BE2C (cell line): ENCODE data around the gene SSX4. TPM values are rescaled to one million over a fixed set of nuclear protein-coding genes. Genes with fewer than 3 reads are reported as not detected.
"Not testable (repeated sequence)": the region's sequence is repeated elsewhere in the genome, so short reads cannot be mapped to it uniquely, and the experiment has no call there.

Experiments
- DNase-seq: peaks from one replicate; pipeline ENCODE4 v3.0.0-alpha.2; 2020
- H3K27me3 ChIP-seq: fragments of 250-450 bp; sonication (Bioruptor Pico); 2 replicates; pipeline ENCODE4 v1.5.1; 2020; ENCODE audit warnings: mild to moderate bottlenecking
- H3K36me3 ChIP-seq: fragments of 250-450 bp; sonication (Bioruptor Pico); 2 replicates; pipeline ENCODE4 v1.5.1; 2020; ENCODE audit warnings: mild to moderate bottlenecking
- H3K4me1 ChIP-seq: fragments of 250-450 bp; sonication (Bioruptor Pico); 2 replicates; pipeline ENCODE4 v1.5.1; 2020
- H3K4me3 ChIP-seq: 2 replicates; pipeline ENCODE4 v1.5.1; 2011; ENCODE audit warnings: low read depth, low read length
- H3K9me3 ChIP-seq: fragments of 250-450 bp; sonication (Bioruptor Pico); 2 replicates; pipeline ENCODE4 v1.5.1; 2020
- polyA plus RNA-seq: library from polyadenylated mRNA; unstranded; fragments of >200 nt; gene quantifications from one replicate; pipeline ENCODE4 v1.2.1, GENCODE V29; 2012; ENCODE audit warnings: low read depth, missing spikeins; ENCODE audit not compliant: insufficient read length, insufficient read depth
- TF ChIP-seq, protein P1 (sequence below): IDR thresholded peaks from 2 replicates; pipeline ENCODE4 v1.5.1; 2012; ENCODE audit warnings: mild to moderate bottlenecking, low read depth, low read length

SSX4 gene, protein sequence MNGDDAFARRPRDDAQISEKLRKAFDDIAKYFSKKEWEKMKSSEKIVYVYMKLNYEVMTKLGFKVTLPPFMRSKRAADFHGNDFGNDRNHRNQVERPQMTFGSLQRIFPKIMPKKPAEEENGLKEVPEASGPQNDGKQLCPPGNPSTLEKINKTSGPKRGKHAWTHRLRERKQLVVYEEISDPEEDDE
- polyA plus RNA-seq = not detected

DNA sequence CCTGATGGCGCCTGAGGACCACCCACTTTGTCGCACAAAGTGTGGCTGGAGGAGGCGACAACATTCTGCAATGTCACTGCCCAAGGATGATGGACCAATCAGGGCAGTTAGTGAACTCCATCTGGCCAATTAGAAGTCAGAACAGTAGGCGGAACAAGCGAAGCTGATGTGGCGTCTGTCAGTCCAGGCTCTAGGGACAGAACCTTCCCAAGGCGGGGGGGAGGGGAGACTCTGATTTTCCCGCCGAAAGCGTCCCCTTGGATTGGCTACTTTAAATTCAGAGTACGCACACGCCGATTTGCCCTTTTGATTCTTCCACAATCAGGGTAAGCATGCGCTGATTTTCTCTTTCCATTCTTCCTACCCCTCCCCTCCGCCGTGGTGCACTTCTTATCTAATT lies at the start of gene SSX4:
TSS of gene SSX4 (plus strand) at position 301 of the 400 bp plus-strand sequence. CDS start 515 bp downstream, outside the sequence.
- DNase-seq, H3K9me3 ChIP-seq, H3K4me1 ChIP-seq, H3K27me3 ChIP-seq, H3K4me3 ChIP-seq, H3K36me3 ChIP-seq: not testable (repeated sequence)

DNA sequence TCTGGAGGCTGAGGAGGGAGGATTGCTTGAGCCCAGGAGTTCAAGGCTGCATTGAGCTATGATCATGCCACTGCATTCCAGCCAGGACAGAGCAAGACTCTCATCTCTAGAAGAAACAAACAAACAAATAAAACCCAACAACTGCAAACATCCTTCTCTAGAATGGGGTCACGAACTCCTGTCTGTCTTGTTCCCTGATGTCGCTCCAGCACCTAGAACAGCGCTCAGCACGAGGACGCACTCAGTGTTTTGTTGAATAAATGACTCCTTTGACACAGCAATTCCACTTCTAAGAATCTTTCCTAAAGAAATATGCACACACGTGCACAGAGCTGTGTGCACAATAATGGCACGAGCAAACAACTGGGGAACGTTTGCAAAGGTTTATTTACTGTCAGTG lies 37.3 kb upstream of the SSX4 start:
- not testable (repeated sequence) for H3K27me3 ChIP-seq, H3K4me3 ChIP-seq, H3K4me1 ChIP-seq, DNase-seq, H3K36me3 ChIP-seq, H3K9me3 ChIP-seq

DNA sequence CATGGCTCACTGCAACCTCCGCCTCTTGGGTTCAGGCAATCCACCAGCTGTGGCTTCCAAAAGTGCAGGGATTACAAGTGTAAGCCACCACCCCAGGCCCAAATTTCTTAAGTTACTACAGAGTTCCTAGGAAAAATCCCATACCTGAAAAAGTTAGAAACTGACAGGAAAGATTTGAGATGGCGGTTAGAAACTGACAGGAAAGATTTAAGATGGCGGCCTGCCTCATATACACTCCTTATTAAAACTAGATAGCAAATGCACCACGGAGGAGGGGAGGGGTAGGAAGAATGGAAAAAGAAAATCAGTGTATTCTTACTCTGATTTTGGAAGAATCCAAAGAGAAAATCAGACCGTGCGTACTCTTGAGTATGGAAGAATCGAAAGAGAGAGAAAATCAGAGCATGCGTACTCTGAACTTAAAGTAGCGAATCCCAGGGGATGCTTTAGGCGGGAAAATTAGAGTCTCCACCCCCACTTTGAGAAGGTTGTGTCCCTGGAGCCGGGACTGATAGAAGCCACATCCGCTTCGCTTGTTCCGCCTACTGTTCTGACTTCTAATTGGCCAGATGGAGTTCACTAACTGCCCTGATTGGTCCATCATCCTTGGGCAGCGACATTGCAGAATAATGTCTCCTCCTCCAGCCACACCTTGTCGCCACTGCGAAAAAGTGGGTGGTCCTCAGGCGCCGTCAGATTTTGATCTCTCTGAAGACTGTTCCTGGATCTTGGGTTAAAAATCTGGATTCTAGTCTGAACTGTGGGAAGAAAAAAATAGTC lies 26.8 kb upstream of the SSX4 start, which contains the start of gene SSX3:
TSS of gene SSX3 (minus strand) at position 389 of the 780 bp plus-strand sequence. CDS start 1,454 bp downstream, outside the sequence.
- not testable (repeated sequence) for H3K4me3 ChIP-seq, H3K9me3 ChIP-seq, H3K4me1 ChIP-seq, DNase-seq, H3K36me3 ChIP-seq, H3K27me3 ChIP-seq

DNA sequence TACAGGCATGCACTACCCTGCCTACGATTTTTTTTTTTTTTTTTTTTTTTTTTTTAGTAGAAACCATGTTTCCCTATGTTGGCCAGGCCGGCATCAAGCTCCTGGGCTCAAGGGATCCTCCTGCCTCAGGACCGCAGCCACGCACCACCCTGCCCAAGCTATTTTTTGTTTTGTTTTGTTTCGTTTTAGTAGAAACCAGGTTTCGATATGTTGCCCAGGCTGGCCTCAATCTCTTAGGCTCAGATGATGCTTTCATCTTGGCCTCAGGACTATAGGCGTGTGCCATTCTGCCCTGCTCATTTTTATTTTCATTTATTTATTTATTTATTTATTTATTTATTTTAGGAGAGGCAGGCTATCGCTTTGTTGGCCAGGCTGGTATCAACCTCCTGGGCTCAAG lies 25.7 kb upstream of the SSX4 start:
- no peak for DNase-seq
- Histone ChIP-seq H3K4me1 (no peaks in the 10 kb centered on the region), H3K4me3 (no peak overlapping the region), H3K9me3 (no peaks in the 10 kb centered on the region), H3K27me3 (no peaks in the 10 kb centered on the region), H3K36me3 (no peaks in the 10 kb centered on the region)
- TF ChIP-seq, protein P1, sequence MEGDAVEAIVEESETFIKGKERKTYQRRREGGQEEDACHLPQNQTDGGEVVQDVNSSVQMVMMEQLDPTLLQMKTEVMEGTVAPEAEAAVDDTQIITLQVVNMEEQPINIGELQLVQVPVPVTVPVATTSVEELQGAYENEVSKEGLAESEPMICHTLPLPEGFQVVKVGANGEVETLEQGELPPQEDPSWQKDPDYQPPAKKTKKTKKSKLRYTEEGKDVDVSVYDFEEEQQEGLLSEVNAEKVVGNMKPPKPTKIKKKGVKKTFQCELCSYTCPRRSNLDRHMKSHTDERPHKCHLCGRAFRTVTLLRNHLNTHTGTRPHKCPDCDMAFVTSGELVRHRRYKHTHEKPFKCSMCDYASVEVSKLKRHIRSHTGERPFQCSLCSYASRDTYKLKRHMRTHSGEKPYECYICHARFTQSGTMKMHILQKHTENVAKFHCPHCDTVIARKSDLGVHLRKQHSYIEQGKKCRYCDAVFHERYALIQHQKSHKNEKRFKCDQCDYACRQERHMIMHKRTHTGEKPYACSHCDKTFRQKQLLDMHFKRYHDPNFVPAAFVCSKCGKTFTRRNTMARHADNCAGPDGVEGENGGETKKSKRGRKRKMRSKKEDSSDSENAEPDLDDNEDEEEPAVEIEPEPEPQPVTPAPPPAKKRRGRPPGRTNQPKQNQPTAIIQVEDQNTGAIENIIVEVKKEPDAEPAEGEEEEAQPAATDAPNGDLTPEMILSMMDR = no peak

DNA sequence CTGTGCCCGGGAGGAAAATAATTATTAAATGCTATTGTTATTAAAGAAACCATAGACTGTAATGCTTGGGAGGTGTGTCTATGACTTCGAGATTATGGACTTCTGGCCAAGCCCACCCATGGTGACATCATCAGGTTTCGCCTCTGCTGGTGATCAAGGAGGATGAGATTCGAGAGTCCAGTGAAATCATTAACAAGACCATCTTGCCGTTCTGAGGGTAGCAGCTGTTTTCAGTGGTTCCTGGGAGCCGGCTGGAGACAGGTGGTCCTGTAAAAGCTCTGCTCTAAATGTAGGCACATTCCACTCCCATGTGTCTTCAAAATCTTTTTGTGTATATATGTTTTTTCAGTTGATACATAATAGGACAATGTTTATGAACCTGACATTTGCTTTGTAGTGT lies 24.1 kb upstream of the SSX4 start:
- H3K4me1 ChIP-seq, DNase-seq, H3K27me3 ChIP-seq, H3K9me3 ChIP-seq, H3K36me3 ChIP-seq, H3K4me3 ChIP-seq: not testable (repeated sequence)

DNA sequence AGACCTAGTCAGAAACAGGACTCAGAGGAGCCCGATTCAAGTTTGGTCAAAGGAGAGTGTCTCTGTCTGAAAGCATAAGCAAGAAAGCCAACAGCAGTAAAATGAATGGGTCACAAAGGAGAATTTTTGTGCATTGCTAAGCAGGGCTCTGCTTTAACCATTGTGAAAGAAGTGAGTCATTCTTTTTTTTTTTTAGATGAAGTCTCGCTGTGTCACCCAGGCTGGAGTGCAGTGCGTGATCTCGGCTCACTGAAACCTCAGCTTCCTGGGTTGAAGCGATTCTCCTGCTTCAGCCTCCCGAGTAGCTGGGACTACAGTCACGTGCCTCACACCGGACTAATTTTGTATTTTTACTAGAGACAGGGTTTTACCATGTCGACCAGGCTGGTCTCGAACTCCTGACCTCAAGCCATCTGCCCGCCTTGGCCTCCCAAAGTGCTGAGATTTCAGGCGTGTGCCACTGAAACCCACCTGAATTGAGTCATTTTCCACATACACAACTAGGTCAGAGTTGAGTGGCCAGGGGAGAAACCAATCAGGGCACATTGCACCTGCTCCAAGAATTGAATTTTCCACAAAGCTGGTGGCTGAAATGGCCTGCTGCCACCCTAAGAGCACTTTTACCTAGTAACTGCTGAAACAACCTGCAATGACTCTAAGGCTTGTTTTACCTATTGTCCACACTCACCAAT lies 15.5 kb upstream of the SSX4 start:
- H3K36me3 ChIP-seq, H3K9me3 ChIP-seq, DNase-seq, H3K4me1 ChIP-seq, H3K4me3 ChIP-seq, H3K27me3 ChIP-seq: not testable (repeated sequence)

DNA sequence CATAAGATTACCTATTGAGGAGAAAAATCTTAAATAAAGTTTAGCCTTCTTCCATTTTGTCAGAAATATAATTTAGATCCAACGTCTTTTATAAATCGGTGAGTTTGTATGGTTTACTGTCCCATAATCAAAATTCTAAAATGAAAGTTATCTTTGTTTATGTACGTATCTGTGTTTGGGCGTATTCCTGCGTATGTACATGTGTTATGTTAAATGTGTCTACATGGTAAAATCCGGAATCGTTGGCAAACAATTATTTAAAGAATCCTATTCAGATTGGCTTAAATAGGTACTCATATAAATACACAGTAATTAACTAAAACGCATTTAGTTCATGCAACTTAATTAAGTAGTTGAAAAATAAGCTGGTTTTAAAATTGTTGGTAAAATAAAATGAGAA lies 12.9 kb upstream of the SSX4 start:
- H3K9me3 ChIP-seq, H3K4me3 ChIP-seq, H3K36me3 ChIP-seq, H3K4me1 ChIP-seq, H3K27me3 ChIP-seq, DNase-seq: not testable (repeated sequence)

DNA sequence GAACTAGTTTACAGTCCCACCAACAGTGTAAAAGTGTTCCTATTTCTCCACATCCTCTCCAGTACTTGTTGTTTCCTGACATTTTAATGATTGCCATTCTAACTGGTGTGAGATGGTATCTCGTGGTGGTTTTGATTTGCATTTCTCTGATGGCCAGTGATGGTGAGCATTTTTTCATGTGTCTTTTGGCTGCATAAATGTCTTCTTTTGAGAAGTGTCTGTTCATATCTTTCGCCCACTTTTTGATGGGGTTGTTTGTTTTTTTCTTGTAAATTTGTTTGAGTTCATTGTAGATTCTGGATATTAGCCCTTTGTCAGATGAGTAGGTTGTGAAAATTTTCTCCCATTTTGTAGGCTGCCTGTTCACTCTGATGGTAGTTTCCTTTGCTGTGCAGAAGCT lies 13.6 kb downstream of the SSX4 start:
- H3K36me3 ChIP-seq, DNase-seq, H3K4me3 ChIP-seq, H3K9me3 ChIP-seq, H3K4me1 ChIP-seq, H3K27me3 ChIP-seq: not testable (repeated sequence)

DNA sequence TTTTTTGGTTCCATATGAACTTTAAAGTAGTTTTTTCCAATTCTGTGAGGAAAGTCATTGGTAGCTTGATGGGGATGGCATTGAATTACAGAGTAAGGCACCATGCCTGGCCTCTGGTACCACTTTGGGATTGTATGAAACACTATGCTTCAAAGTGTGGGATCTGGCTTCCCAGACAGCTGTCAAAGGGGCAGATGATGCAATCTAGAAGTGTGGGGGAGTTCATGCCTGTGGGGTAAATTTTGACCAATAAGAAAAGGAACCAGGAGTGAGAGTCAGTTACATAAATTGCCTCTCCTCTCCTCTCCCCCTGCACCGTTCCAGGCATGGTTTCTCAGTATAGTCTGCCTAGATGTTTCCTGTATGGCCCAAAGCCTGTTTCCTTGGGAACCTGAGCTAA lies 14.5 kb downstream of the SSX4 start:
- H3K36me3 ChIP-seq, DNase-seq, H3K27me3 ChIP-seq, H3K9me3 ChIP-seq, H3K4me3 ChIP-seq, H3K4me1 ChIP-seq: not testable (repeated sequence)

DNA sequence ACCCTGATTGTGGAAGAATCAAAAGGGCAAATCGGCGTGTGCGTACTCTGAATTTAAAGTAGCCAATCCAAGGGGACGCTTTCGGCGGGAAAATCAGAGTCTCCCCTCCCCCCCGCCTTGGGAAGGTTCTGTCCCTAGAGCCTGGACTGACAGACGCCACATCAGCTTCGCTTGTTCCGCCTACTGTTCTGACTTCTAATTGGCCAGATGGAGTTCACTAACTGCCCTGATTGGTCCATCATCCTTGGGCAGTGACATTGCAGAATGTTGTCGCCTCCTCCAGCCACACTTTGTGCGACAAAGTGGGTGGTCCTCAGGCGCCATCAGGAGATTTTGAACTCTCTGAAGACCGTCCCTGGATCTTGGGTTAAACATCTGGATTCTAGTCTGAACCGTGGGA lies 28.5 kb downstream of the SSX4 start, which contains the start of gene SSX4B:
TSS of gene SSX4B (minus strand) at position 101 of the 400 bp plus-strand sequence. CDS start 588 bp downstream, outside the sequence.
- not testable (repeated sequence) for H3K27me3 ChIP-seq, DNase-seq, H3K4me1 ChIP-seq, H3K9me3 ChIP-seq, H3K4me3 ChIP-seq, H3K36me3 ChIP-seq

DNA sequence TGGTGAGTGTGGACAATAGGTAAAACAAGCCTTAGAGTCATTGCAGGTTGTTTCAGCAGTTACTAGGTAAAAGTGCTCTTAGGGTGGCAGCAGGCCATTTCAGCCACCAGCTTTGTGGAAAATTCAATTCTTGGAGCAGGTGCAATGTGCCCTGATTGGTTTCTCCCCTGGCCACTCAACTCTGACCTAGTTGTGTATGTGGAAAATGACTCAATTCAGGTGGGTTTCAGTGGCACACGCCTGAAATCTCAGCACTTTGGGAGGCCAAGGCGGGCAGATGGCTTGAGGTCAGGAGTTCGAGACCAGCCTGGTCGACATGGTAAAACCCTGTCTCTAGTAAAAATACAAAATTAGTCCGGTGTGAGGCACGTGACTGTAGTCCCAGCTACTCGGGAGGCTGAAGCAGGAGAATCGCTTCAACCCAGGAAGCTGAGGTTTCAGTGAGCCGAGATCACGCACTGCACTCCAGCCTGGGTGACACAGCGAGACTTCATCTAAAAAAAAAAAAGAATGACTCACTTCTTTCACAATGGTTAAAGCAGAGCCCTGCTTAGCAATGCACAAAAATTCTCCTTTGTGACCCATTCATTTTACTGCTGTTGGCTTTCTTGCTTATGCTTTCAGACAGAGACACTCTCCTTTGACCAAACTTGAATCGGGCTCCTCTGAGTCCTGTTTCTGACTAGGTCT lies 43.8 kb downstream of the SSX4 start:
- H3K27me3 ChIP-seq, H3K4me1 ChIP-seq, DNase-seq, H3K4me3 ChIP-seq, H3K36me3 ChIP-seq, H3K9me3 ChIP-seq: not testable (repeated sequence)

DNA sequence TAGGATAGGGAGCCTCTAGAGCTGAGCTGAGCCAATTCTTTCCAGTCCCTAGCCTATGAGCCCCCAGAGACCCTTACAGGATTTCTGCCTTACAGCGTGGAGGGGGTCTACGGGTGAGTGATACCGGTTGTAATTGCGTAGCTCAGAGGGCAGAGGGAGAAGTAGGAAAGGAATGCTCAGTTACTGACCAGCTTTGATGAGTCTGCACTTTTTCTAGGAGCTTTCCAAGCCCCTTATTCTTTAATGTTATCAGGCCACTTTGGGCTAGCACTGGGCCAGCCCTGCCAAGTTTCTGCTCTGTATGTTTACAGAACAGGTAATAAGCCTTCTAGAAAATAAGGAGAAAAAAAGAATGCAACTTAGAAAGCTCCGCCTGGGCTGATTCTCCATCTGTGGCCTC lies 46.3 kb downstream of the SSX4 start:
- H3K4me1 ChIP-seq, H3K36me3 ChIP-seq, H3K27me3 ChIP-seq, H3K9me3 ChIP-seq, H3K4me3 ChIP-seq, DNase-seq: not testable (repeated sequence)

DNA sequence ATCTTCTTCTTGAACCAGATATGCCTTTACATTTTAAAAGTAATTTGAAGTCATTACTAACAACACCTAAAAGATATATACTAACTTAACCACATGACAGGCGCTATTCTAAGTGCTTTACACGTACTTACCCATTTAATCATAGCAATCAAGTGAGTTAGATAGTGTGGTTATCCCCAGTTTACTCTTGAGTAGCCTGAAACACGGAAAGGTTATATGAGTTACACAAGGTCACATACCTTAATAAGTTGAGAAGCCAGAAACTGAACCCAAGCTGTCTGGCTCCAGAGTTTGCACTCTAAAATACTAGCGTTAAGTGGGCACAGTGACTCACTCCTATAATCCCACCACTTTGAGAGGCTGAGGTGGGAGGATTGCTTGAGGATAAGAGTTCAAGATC lies 46.8 kb downstream of the SSX4 start:
- not testable (repeated sequence) for DNase-seq, H3K27me3 ChIP-seq, H3K36me3 ChIP-seq

DNA sequence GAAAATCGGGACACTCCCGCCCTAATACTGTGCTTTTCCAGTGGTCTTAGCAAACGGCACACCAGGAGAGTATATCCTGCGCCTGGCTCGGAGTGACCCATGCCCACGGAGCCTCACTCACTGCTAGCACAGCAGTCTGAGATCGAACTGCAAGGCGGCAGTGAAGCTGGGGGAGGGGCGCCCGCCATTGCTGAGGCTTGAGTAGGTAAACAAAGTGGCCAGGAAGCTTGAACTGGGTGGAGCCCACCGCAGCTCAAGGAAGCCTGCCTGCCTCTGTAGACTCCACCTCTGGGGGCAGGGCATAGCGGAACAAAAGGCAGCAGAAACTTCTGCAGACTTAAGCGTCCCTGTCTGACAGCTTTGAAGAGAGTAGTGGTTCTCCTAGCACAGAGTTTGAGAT lies 50.4 kb downstream of the SSX4 start:
- not testable (repeated sequence) for H3K4me3 ChIP-seq, H3K36me3 ChIP-seq, H3K4me1 ChIP-seq, H3K27me3 ChIP-seq, DNase-seq, H3K9me3 ChIP-seq

More for the DNA sequence above, 46.8 kb downstream of the SSX4 start:
- H3K9me3 ChIP-seq, H3K4me1 ChIP-seq, H3K4me3 ChIP-seq: not testable (repeated sequence)
